OCI-LY3 (cell line): ENCODE data around the gene SNX25.
"Not testable (repeated sequence)": the region's sequence is repeated elsewhere in the genome, so short reads cannot be mapped to it uniquely, and the experiment has no call there.

Source experiments
- H2AFZ ChIP-seq: fragments of 200-600, 300-600 bp; shearing (Covaris generic); 2 replicates; pipeline ENCODE4 v1.6.0; 2014; ENCODE audit warnings: antibody characterized with exemption, low read depth, low read length
- H3K27ac ChIP-seq: fragments of 200-600, 300-600 bp; sonication (generic); 2 replicates; pipeline ENCODE4 v1.5.1; 2014; ENCODE audit warnings: mild to moderate bottlenecking, low read length, moderate library complexity, mixed read lengths
- H3K27me3 ChIP-seq: fragments of 200-600, 300-600 bp; sonication (generic); 2 replicates; pipeline ENCODE4 v1.6.1; 2014; ENCODE audit warnings: low read depth, low read length, mixed read lengths
- H3K36me3 ChIP-seq: fragments of 200-600, 300-600 bp; sonication (generic); replicated peaks from 2 replicates; pipeline ENCODE3; 2014; ENCODE audit warnings: low read depth, low read length, mixed read lengths
- H3K4me1 ChIP-seq: fragments of 300-600, 200-600 bp; sonication (generic); 2 replicates; pipeline ENCODE4 v1.6.1; 2014; ENCODE audit warnings: low read length, mixed read lengths
- H3K4me2 ChIP-seq: fragments of 200-600, 300-600 bp; sonication (generic); 2 replicates; pipeline ENCODE4 v1.6.1; 2014; ENCODE audit warnings: low read length, mixed read lengths
- H3K4me3 ChIP-seq: fragments of 300-600, 200-600 bp; sonication (generic); 2 replicates; pipeline ENCODE4 v1.5.1; 2014; ENCODE audit warnings: antibody characterized with exemption, mild to moderate bottlenecking, low read length, moderate library complexity
- H3K79me2 ChIP-seq: fragments of 300-600, 200-600 bp; shearing (Covaris generic); 2 replicates; pipeline ENCODE4 v1.6.1; 2014; ENCODE audit warnings: mild to moderate bottlenecking, low read length, mixed read lengths
- H3K9ac ChIP-seq: fragments of 300-600, 200-600 bp; shearing (Covaris generic); 2 replicates; pipeline ENCODE4 v1.6.0; 2014; ENCODE audit warnings: mild to moderate bottlenecking, low read length, moderate library complexity
- H3K9me3 ChIP-seq: fragments of 200-600, 300-600 bp; shearing (Covaris generic); 2 replicates; pipeline ENCODE4 v1.6.1; 2014; ENCODE audit warnings: low read length, mixed read lengths; ENCODE audit not compliant: insufficient read depth
- H4K20me1 ChIP-seq: fragments of 200-600, 300-600 bp; sonication (generic); 2 replicates; pipeline ENCODE4 v1.6.1; 2016; ENCODE audit warnings: low read length, mixed read lengths; ENCODE audit not compliant: insufficient read depth
- CTCF ChIP-seq: fragments of 200-600, 300-600 bp; sonication (generic); IDR thresholded peaks from 2 replicates; pipeline ENCODE4 v1.5.1; 2014; ENCODE audit warnings: antibody characterized with exemption, low read length, low read depth
- EZH2phosphoT487 ChIP-seq: fragments of 200-600 bp; shearing (Covaris generic); IDR thresholded peaks from 2 replicates; pipeline ENCODE4 v1.6.1; 2018; ENCODE audit warnings: antibody characterized with exemption, mixed run types, low read depth

The SNX25 gene

GRCh38 chr4:185309770-185310169 is 100.4 kb downstream of the SNX25 start:
- no peaks in the 10 kb centered on the region for H3K79me2 ChIP-seq
- H3K36me3 ChIP-seq: peaks cover 2% of the 10 kb centered on the region
- peak overlapping the region; percentile 66 for H3K27ac ChIP-seq

GRCh38 chr4:185311113-185311888 is 101.9 kb downstream of the SNX25 start:
- H3K27ac ChIP-seq: peak overlapping the region; percentile 61
- no peak for TF ChIP-seq CTCF
- no peak for TF ChIP-seq EZH2phosphoT487

More at GRCh38 chr4:185309770-185310169, 100.4 kb downstream of the SNX25 start:
- peaks cover 27% of the 10 kb centered on the region for H3K4me1 ChIP-seq
- no peaks in the 10 kb centered on the region for H4K20me1 ChIP-seq
- no peaks in the 10 kb centered on the region for H3K9me3 ChIP-seq
- H3K9ac ChIP-seq: 0 out of 2 replicates have a peak overlapping the region, but pooled peaks have one; percentile 24
- peak overlapping the region; percentile 68 for H3K4me2 ChIP-seq
- peak overlapping the region; percentile 47 for H3K4me3 ChIP-seq
- no peak for TF ChIP-seq EZH2phosphoT487
- no peak for TF ChIP-seq CTCF
- no peak overlapping the region for H2AFZ ChIP-seq
- H3K27me3 ChIP-seq: no peaks in the 10 kb centered on the region

GRCh38 chr4:185312699-185313098 is 103.3 kb downstream of the SNX25 start:
- no peak overlapping the region for H3K9ac ChIP-seq
- no peak for TF ChIP-seq CTCF
- no peak for TF ChIP-seq EZH2phosphoT487
- no peak overlapping the region for H3K27ac ChIP-seq
- H3K36me3 ChIP-seq: peaks cover 2% of the 10 kb centered on the region
- H4K20me1 ChIP-seq: no peaks in the 10 kb centered on the region
- no peaks in the 10 kb centered on the region for H3K79me2 ChIP-seq
- H3K4me1 ChIP-seq: peaks cover 26% of the 10 kb centered on the region
- H2AFZ ChIP-seq: no peak overlapping the region
- H3K4me3 ChIP-seq: no peak overlapping the region
- H3K4me2 ChIP-seq: no peak overlapping the region
- H3K9me3 ChIP-seq: no peaks in the 10 kb centered on the region
- H3K27me3 ChIP-seq: no peaks in the 10 kb centered on the region

More at GRCh38 chr4:185311113-185311888, 101.9 kb downstream of the SNX25 start:
- Histone ChIP-seq H3K4me3 (no peak overlapping the region), H3K4me2 (peak overlapping the region; percentile 46), H3K27me3 (no peaks in the 10 kb centered on the region), H3K4me1 (peaks cover 26% of the 10 kb centered on the region), H3K79me2 (no peaks in the 10 kb centered on the region), H3K36me3 (peaks cover 2% of the 10 kb centered on the region), H3K9ac (peak overlapping the region; percentile 43; the same call in 1 of the 2 replicates), H4K20me1 (no peaks in the 10 kb centered on the region), H2AFZ (no peak overlapping the region), H3K9me3 (no peaks in the 10 kb centered on the region)

GRCh38 chr4:185317462-185317861 is 108.1 kb downstream of the SNX25 start:
- H3K27me3 ChIP-seq, H3K4me3 ChIP-seq, H3K36me3 ChIP-seq, H3K4me2 ChIP-seq, H3K9ac ChIP-seq, H3K79me2 ChIP-seq, H3K4me1 ChIP-seq, H4K20me1 ChIP-seq, H3K27ac ChIP-seq, H3K9me3 ChIP-seq, H2AFZ ChIP-seq: not testable (repeated sequence)
